Measurements from ENCODE around the gene KCNT2.
"Not testable (repeated sequence)": the region's sequence is repeated elsewhere in the genome, so short reads cannot be mapped to it uniquely, and the experiment has no call there.

Gene KCNT2

GRCh38 chr1:196650403-196650802 lies 42.2 kb upstream of the KCNT2 start:
- ChIA-PET CTCF (interaction anchor here (0.8 to 0.9 kb wide), 3 partner anchors 9 to 277 kb away, joined by 3 read pairs; no protein-coding TSS in a partner anchor), POLR2A (no interaction called here)
- no peak for DNase-seq (ENCODE audit: low read depth, low spot score)
- no peak for TF ChIP-seq CTCF (IDR thresholded peaks at IDR 0.05; ENCODE audit: insufficient read depth, low read length, missing control alignments)
- H3K4me3 ChIP-seq (ENCODE audit: low read depth, low read length), result no peak overlapping the region

GRCh38 chr1:196649990-196650389 lies 41.8 kb upstream of the KCNT2 start:
- TF ChIP-seq CTCF (IDR thresholded peaks at IDR 0.05; ENCODE audit: insufficient read depth, low read length, missing control alignments), result no peak
- DNase-seq (ENCODE audit: low read depth, low spot score), result no peak
- POLR2A ChIA-PET, result no interaction called here
- no peak overlapping the region for H3K4me3 ChIP-seq (ENCODE audit: low read depth, low read length)
- CTCF ChIA-PET, result interaction anchor here (0.8 to 0.9 kb wide), 3 partner anchors 9 to 277 kb away, joined by 3 read pairs; no protein-coding TSS in a partner anchor

- no peak for TF ChIP-seq CTCF (IDR thresholded peaks at IDR 0.05; ENCODE audit: insufficient read depth, low read length, missing control alignments)
- ChIA-PET POLR2A (no interaction called here), CTCF (interaction anchor here (0.8 to 1.5 kb wide), 2 partner anchors 20 to 21 kb away, joined by 3 to 4 read pairs; no protein-coding TSS in a partner anchor)
- H3K4me3 ChIP-seq (ENCODE audit: low read depth, low read length), result no peak overlapping the region
- DNase-seq (ENCODE audit: low read depth, low spot score), result no peak
Observed at GRCh38 chr1:196640976-196641375, 32.7 kb upstream of the KCNT2 start.

- POLR2A ChIA-PET; CTCF ChIA-PET; H3K4me3 ChIP-seq (ENCODE audit: low read depth, low read length); DNase-seq (ENCODE audit: low read depth, low spot score): not testable (repeated sequence)
Observed at GRCh38 chr1:196639291-196639690, 31.1 kb upstream of the KCNT2 start.

- no peak for DNase-seq (ENCODE audit: low read depth, low spot score)
- no peak overlapping the region for H3K4me3 ChIP-seq (ENCODE audit: low read depth, low read length)
- ChIA-PET CTCF (interaction anchor here (1.3 kb wide), 1 partner anchor 283 kb away, joined by 4 read pairs; no protein-coding TSS in a partner anchor), POLR2A (no interaction called here)
- no peak for TF ChIP-seq CTCF (IDR thresholded peaks at IDR 0.05; ENCODE audit: insufficient read depth, low read length, missing control alignments)
Observed at GRCh38 chr1:196638466-196638865, 30.2 kb upstream of the KCNT2 start.

- no peak for TF ChIP-seq CTCF (IDR thresholded peaks at IDR 0.05; ENCODE audit: insufficient read depth, low read length, missing control alignments)
- DNase-seq (ENCODE audit: low read depth, low spot score), result no peak
- ChIA-PET CTCF (interaction anchor here (1.3 kb wide), 1 partner anchor 282 kb away, joined by 4 read pairs; no protein-coding TSS in a partner anchor), POLR2A (no interaction called here)
- no peak overlapping the region for H3K4me3 ChIP-seq (ENCODE audit: low read depth, low read length)
Observed at GRCh38 chr1:196637606-196638005, 29.4 kb upstream of the KCNT2 start.

- CTCF ChIA-PET, result no interaction called here
- no peak overlapping the region for H3K4me3 ChIP-seq (ENCODE audit: low read depth, low read length)
- no peak for DNase-seq (ENCODE audit: low read depth, low spot score)
- POLR2A ChIA-PET, result no interaction called here
- TF ChIP-seq CTCF (IDR thresholded peaks at IDR 0.05; ENCODE audit: insufficient read depth, low read length, missing control alignments), result no peak
Observed at GRCh38 chr1:196628838-196629237, 20.6 kb upstream of the KCNT2 start.
